H1 (cell line): ENCODE data around the gene TMEM183A. TPM values are rescaled to one million over a fixed set of nuclear protein-coding genes. Genes with fewer than 3 reads are reported as not detected.

Experiments used
- CTCF ChIA-PET: fragments of 300-600 bp; sonication (Branson Sonifier 250); formaldehyde crosslinking; loops from one replicate; lab custom pipeline; 2021; ENCODE audit not compliant: partially characterized antibody; lab: Charles Lee
- POLR2A ChIA-PET: fragments of 300-600 bp; sonication (Branson Sonifier 250); formaldehyde crosslinking; loops from one replicate; lab custom pipeline; 2021; ENCODE audit warnings: inconsistent platforms; ENCODE audit not compliant: partially characterized antibody; lab: Charles Lee
- DNase-seq, 2 experiments: peaks; one replicate each; pipeline versions ENCODE4 v3.0.0 to v3.0.0-alpha.2; 2010 to 2022; ENCODE audit warnings: low spot score in 2 of 2, low read depth in 1 of 2, mixed read lengths in 1 of 2
- FAIRE-seq: peaks from 2 replicates; lab custom pipeline; 2011; peaks lifted over from hg19 to GRCh38; lab: Jason Lieb, UNC
- H2AFZ ChIP-seq: 2 replicates; pipeline ENCODE4 v1.8.1; 2012; ENCODE audit warnings: low read length, inconsistent platforms
- H2AK5ac ChIP-seq: 2 replicates; pipeline ENCODE4 v1.6.1; 2013; ENCODE audit warnings: low read depth, low read length
- H2BK120ac ChIP-seq: replicated peaks from 2 replicates; pipeline ENCODE3; 2013; ENCODE audit warnings: low read depth, low read length, inconsistent platforms
- H2BK12ac ChIP-seq: 2 replicates; pipeline ENCODE4 v1.6.1; 2013; ENCODE audit warnings: low read depth, low read length
- H2BK15ac ChIP-seq: 2 replicates; pipeline ENCODE4 v1.6.1; 2013; ENCODE audit warnings: low read length
- H2BK20ac ChIP-seq: 2 replicates; pipeline ENCODE4 v1.6.1; 2013; ENCODE audit warnings: low read length
- H2BK5ac ChIP-seq: 2 replicates; pipeline ENCODE4 v1.6.1; 2013; ENCODE audit warnings: low read depth, low read length
- H3K14ac ChIP-seq: 2 replicates; pipeline ENCODE4 v1.6.1; 2013; ENCODE audit warnings: inconsistent platforms; ENCODE audit not compliant: insufficient read length
- H3K18ac ChIP-seq: 2 replicates; pipeline ENCODE4 v1.6.1; 2013; ENCODE audit warnings: low read length; ENCODE audit errors: extremely low read depth
- H3K23ac ChIP-seq: 2 replicates; pipeline ENCODE4 v1.6.1; 2013; ENCODE audit warnings: inconsistent platforms; ENCODE audit not compliant: insufficient read length
- H3K23me2 ChIP-seq: 2 replicates; pipeline ENCODE4 v1.6.1; 2013; ENCODE audit warnings: low read depth, low read length
- H3K27ac ChIP-seq: 2 replicates; pipeline ENCODE4 v1.6.1; 2011; ENCODE audit warnings: low read depth, low read length, inconsistent platforms
- H3K27me3 ChIP-seq, 4 experiments: replicated peaks in 1 of 4; 1 replicate in 1 of 4; 2 replicates in 3 of 4; pipeline versions ENCODE4 v1.6.1 to v1.8.1; 2011 to 2013; ENCODE audit warnings: low read length in 3 of 4, mild to moderate bottlenecking in 3 of 4, inconsistent platforms in 2 of 4, mixed read lengths in 2 of 4, moderate library complexity in 1 of 4; ENCODE audit not compliant: control insufficient read depth in 3 of 4, insufficient read depth in 3 of 4; ENCODE audit errors: extremely low read depth in 1 of 4
- H3K36me3 ChIP-seq, 4 experiments: 2 replicates each; pipeline versions ENCODE4 v1.6.1 to v1.8.1; 2011 to 2013; ENCODE audit warnings: mild to moderate bottlenecking in 4 of 4, low read length in 3 of 4, moderate library complexity in 2 of 4, control low read depth in 1 of 4, inconsistent platforms in 1 of 4; ENCODE audit not compliant: insufficient read depth in 4 of 4, control insufficient read depth in 2 of 4
- H3K4ac ChIP-seq: replicated peaks from 2 replicates; pipeline ENCODE3; 2013; ENCODE audit warnings: low read length, low read depth, mixed read lengths, inconsistent platforms; ENCODE audit not compliant: insufficient read length
- H3K4me1 ChIP-seq, 4 experiments: replicated peaks in 1 of 4; 1 replicate in 1 of 4; 2 replicates in 3 of 4; pipeline versions ENCODE4 v1.6.1 to v1.8.1; 2011 to 2013; ENCODE audit warnings: low read length in 3 of 4, inconsistent platforms in 2 of 4, mixed read lengths in 1 of 4; ENCODE audit not compliant: insufficient read depth in 4 of 4, control insufficient read depth in 3 of 4
- H3K4me2 ChIP-seq, 2 experiments: 2 replicates each; pipeline versions ENCODE4 v1.6.1 to v1.8.1; 2011 to 2013; ENCODE audit warnings: low read depth in 2 of 2, low read length in 2 of 2, control low read depth in 1 of 2, inconsistent platforms in 1 of 2, mild to moderate bottlenecking in 1 of 2; ENCODE audit not compliant: insufficient read depth in 1 of 2
- H3K4me3 ChIP-seq, 4 experiments: fragments of 200-600, 300-600 bp in 1 of 4; sonication (generic), shearing (Covaris generic), sonication (Bioruptor Twin) in 1 of 4; 2 replicates each; pipeline versions ENCODE4 v1.5.1 to v1.8.1; 2011 to 2016; ENCODE audit warnings: low read length in 4 of 4, low read depth in 3 of 4, control low read depth in 2 of 4, inconsistent platforms in 2 of 4, mild to moderate bottlenecking in 2 of 4, mixed read lengths in 1 of 4, moderate library complexity in 1 of 4; ENCODE audit not compliant: insufficient read depth in 2 of 4; ENCODE audit errors: extremely low read depth in 1 of 4
- H3K56ac ChIP-seq: replicated peaks from 2 replicates; pipeline ENCODE3; 2013; ENCODE audit warnings: low read depth, mild to moderate bottlenecking, mixed read lengths, low read length, inconsistent platforms; ENCODE audit not compliant: insufficient read length
- H3K79me1 ChIP-seq: 2 replicates; pipeline ENCODE4 v1.6.1; 2013; ENCODE audit warnings: low read depth, low read length, control low read depth
- H3K79me2 ChIP-seq, 2 experiments: 2 replicates each; pipeline versions ENCODE4 v1.6.1 to v1.8.1; 2012 to 2013; ENCODE audit warnings: low read length in 2 of 2, mild to moderate bottlenecking in 2 of 2, inconsistent platforms in 1 of 2; ENCODE audit not compliant: insufficient read depth in 2 of 2, control insufficient read depth in 1 of 2
- H3K9ac ChIP-seq, 4 experiments: replicated peaks in 1 of 4; 1 replicate in 1 of 4; 2 replicates in 3 of 4; pipeline versions ENCODE4 v1.6.1 to v1.8.1; 2011 to 2013; ENCODE audit warnings: low read depth in 3 of 4, low read length in 3 of 4, control low read depth in 2 of 4, mild to moderate bottlenecking in 2 of 4, moderate library complexity in 2 of 4, inconsistent platforms in 1 of 4; ENCODE audit errors: extremely low read depth in 1 of 4
- H3K9me3 ChIP-seq, 2 experiments: 2 replicates each; pipeline versions ENCODE4 v1.6.1 to v1.8.1; 2012 to 2013; ENCODE audit warnings: mild to moderate bottlenecking in 2 of 2, moderate library complexity in 2 of 2, control low read depth in 1 of 2, inconsistent platforms in 1 of 2, low read depth in 1 of 2, low read length in 1 of 2, mixed read lengths in 1 of 2; ENCODE audit not compliant: insufficient read depth in 2 of 2
- H4K20me1 ChIP-seq, 2 experiments: replicated peaks in 1 of 2; 2 replicates each; pipeline versions ENCODE3 to v1.8.1; 2011 to 2013; ENCODE audit warnings: inconsistent platforms in 2 of 2, low read length in 2 of 2, mild to moderate bottlenecking in 1 of 2; ENCODE audit not compliant: insufficient read depth in 2 of 2, control insufficient read depth in 1 of 2
- H4K5ac ChIP-seq: 2 replicates; pipeline ENCODE4 v1.6.1; 2013; ENCODE audit warnings: low read length, low read depth, mixed read lengths, inconsistent platforms; ENCODE audit not compliant: insufficient read length
- H4K8ac ChIP-seq: 2 replicates; pipeline ENCODE4 v1.8.0; 2013; ENCODE audit warnings: mild to moderate bottlenecking, moderate library complexity, low read length, inconsistent platforms; ENCODE audit not compliant: insufficient read depth; ENCODE audit errors: extremely low read depth
- H4K91ac ChIP-seq: replicated peaks from 2 replicates; pipeline ENCODE3; 2013; ENCODE audit warnings: low read length, mixed read lengths, inconsistent platforms; ENCODE audit not compliant: insufficient read length
- CEBPB ChIP-seq: IDR thresholded peaks from 2 replicates; pipeline ENCODE4 v1.6.1; 2012; ENCODE audit warnings: low read depth, low read length
- MAX ChIP-seq: IDR thresholded peaks from 2 replicates; pipeline ENCODE4 v1.6.1; 2012; ENCODE audit warnings: inconsistent platforms
- RNF2 ChIP-seq: fragments of 200-900, 300-1000 bp; sonication (generic); IDR thresholded peaks from 2 replicates; pipeline ENCODE4 v1.7.1; 2016; ENCODE audit warnings: borderline replicate concordance, low read depth, mild to moderate bottlenecking, antibody characterized with exemption, low read length; ENCODE audit not compliant: poor library complexity, severe bottlenecking; ENCODE audit errors: missing control alignments
- SIX5 ChIP-seq: IDR thresholded peaks from 2 replicates; pipeline ENCODE4 v1.6.1; 2011; ENCODE audit warnings: mild to moderate bottlenecking, low read depth, low read length
- TAF7 ChIP-seq: optimal IDR thresholded peaks from 2 replicates; pipeline ENCODE3; 2011; ENCODE audit warnings: low read depth, mild to moderate bottlenecking, inconsistent platforms, low read length, moderate library complexity, borderline replicate concordance
- WGBS, 2 experiments: shearing (Covaris generic) in 1 of 2; methylation state at CpG; one replicate each; pipeline versions ENCODE4 v1.1.6 to v1.1.7; 2013 to 2015; ENCODE audit warnings: low lambda C conversion rate in 2 of 2, mixed read lengths in 2 of 2, inconsistent platforms in 1 of 2, low coverage in 1 of 2, missing lambda C conversion rate in 1 of 2; ENCODE audit not compliant: insufficient replicate concordance in 2 of 2, insufficient coverage in 1 of 2, insufficient read length in 1 of 2; ENCODE audit errors: extremely low coverage in 1 of 2, missing lambda C conversion rate in 1 of 2; 5-methylcytosine and 5-hydroxymethylcytosine counted together
- polyA plus RNA-seq, 7 experiments: library from polyadenylated mRNA; depleted of rRNA in 3 of 7; stranded (reverse) in 5 of 7; unstranded in 2 of 7; fragments of >200 nt in 5 of 7; fragments of 200-250 nt in 2 of 7; gene quantifications; 1 replicate in 5 of 7; 2 replicates in 1 of 7; 4 replicates in 1 of 7; pipeline versions ENCODE4 v1.2.1 to v1.2.3, GENCODE V29; 2011 to 2013; ENCODE audit warnings: missing spikeins in 2 of 7, mixed read lengths in 2 of 7
- total RNA-seq: library from RNA; stranded (reverse); fragmentation: NEBNext Ultra II Directional; extraction: Animal tissue kit (Norgen Biotek cat#: 25700); gene quantifications from 2 replicates; pipeline ENCODE4 v1.2.1, GENCODE V29; 2021

Gene TMEM183A
- total and polyA plus RNA-seq, 2 of the 8 experiments (the other 6 are each of a cell fraction or from before 2014, with no cell fraction given): 107 to 173 TPM

GRCh38 chr1:203043830-203044545 is 36.8 kb downstream of the TMEM183A start:
- CTCF ChIA-PET: interaction anchor here (1.0 to 49.7 kb wide), 12 partner anchors 2 to 226 kb away, joined by 3 to 1089 read pairs (median 92); partner anchors contain the start of genes ADORA1, CHIT1, MYBPH and MYOG
- no peak overlapping the region for H4K5ac ChIP-seq
- POLR2A ChIA-PET: interaction anchor here (0.9 to 1.2 kb wide), 4 partner anchors 16 to 172 kb away, joined by 3 read pairs; partner anchors contain the start of gene TMEM183A
- H3K14ac ChIP-seq: no peak overlapping the region
- H2BK5ac ChIP-seq: no peak overlapping the region
- no peaks in the 10 kb centered on the region for H3K9me3 ChIP-seq
- no peaks in the 10 kb centered on the region; a peak in 2 of 8 replicates for H3K36me3 ChIP-seq
- no peak overlapping the region for H2BK120ac ChIP-seq
- no peak overlapping the region for H2BK20ac ChIP-seq
- 0 out of 2 replicates have a peak, but pooled peaks cover 4% of the 10 kb centered on the region for H3K79me1 ChIP-seq
- no peak overlapping the region for H3K4me3 ChIP-seq
- H3K4ac ChIP-seq: no peak overlapping the region
- H3K23ac ChIP-seq: no peak overlapping the region
- H3K27ac ChIP-seq: no peak overlapping the region
- WGBS, 2 experiments: 93% methylated on average over 13 of the region's 14 CpGs; no CpG with 5 or more reads in 1 of the 2 experiments
- no peak overlapping the region for H3K56ac ChIP-seq
- H2AK5ac ChIP-seq: no peak overlapping the region
- H2AFZ ChIP-seq: no peak overlapping the region
- H3K4me1 ChIP-seq: peaks cover 4 to 11% (median 7%) of the 10 kb centered on the region in 4 experiments
- TF ChIP-seq SIX5 (no peak), TAF7 (no peak), MAX (no peak), CEBPB (no peak), RNF2 (no peak)
- TF ChIP-seq, all 59 proteins: peak for 0
- H3K23me2 ChIP-seq: no peaks in the 10 kb centered on the region
- H3K18ac ChIP-seq: no peak overlapping the region
- H3K9ac ChIP-seq: no peak overlapping the region
- DNase-seq: no peak
- no peak overlapping the region for H2BK15ac ChIP-seq
- no peak overlapping the region for H4K8ac ChIP-seq
- no peaks in the 10 kb centered on the region for H3K79me2 ChIP-seq
- H4K91ac ChIP-seq: no peak overlapping the region
- H2BK12ac ChIP-seq: no peak overlapping the region
- no peak for FAIRE-seq
- H4K20me1 ChIP-seq: no peaks in the 10 kb centered on the region
- H3K27me3 ChIP-seq: no peaks in the 10 kb centered on the region
- no peak overlapping the region for H3K4me2 ChIP-seq
